AML-193 (cell line): ENCODE data around the gene PURA.
"Not testable (repeated sequence)": the region's sequence is repeated elsewhere in the genome, so short reads cannot be mapped to it uniquely, and the experiment has no call there.

Source experiments
- DNase-seq, 2 experiments: peaks; one replicate each; lab custom pipeline; 2025; lab: John Stamatoyannopoulos, UW

Gene PURA

GRCh38 chr5:140135127-140135526 lies 21.2 kb downstream of the PURA start:
- no peak for DNase-seq

- DNase-seq: no peak
Observed at GRCh38 chr5:140136624-140137023, 22.7 kb downstream of the PURA start.

GRCh38 chr5:140140435-140140834 lies 26.5 kb downstream of the PURA start:
- DNase-seq: no peak

- no peak for DNase-seq
Observed at GRCh38 chr5:140141241-140141640, 27.3 kb downstream of the PURA start.

- no peak for DNase-seq
Observed at GRCh38 chr5:140142246-140142645, 28.3 kb downstream of the PURA start.

- no peak for DNase-seq
Observed at GRCh38 chr5:140142856-140143255, 28.9 kb downstream of the PURA start.

- no peak for DNase-seq
Observed at GRCh38 chr5:140143521-140144258, 29.8 kb downstream of the PURA start.

- DNase-seq: no peak
Observed at GRCh38 chr5:140145256-140145655, 31.3 kb downstream of the PURA start.

GRCh38 chr5:140145818-140146522 lies 32.1 kb downstream of the PURA start:
- no peak for DNase-seq

- no peak for DNase-seq
Observed at GRCh38 chr5:140146523-140146842, 32.6 kb downstream of the PURA start.

GRCh38 chr5:140147460-140147859 lies 33.6 kb downstream of the PURA start:
- no peak for DNase-seq

GRCh38 chr5:140148508-140148907 lies 34.6 kb downstream of the PURA start:
- no peak for DNase-seq

GRCh38 chr5:140150201-140150600 lies 36.3 kb downstream of the PURA start:
- no peak for DNase-seq

GRCh38 chr5:140151144-140152021 lies 37.5 kb downstream of the PURA start:
- no peak for DNase-seq

GRCh38 chr5:140152022-140152999 lies 38.4 kb downstream of the PURA start:
- no peak for DNase-seq

GRCh38 chr5:140153255-140153654 lies 39.3 kb downstream of the PURA start:
- no peak for DNase-seq

- no peak for DNase-seq
Observed at GRCh38 chr5:140153905-140154304, 40.0 kb downstream of the PURA start.

GRCh38 chr5:140154710-140155381 lies 40.9 kb downstream of the PURA start:
- not testable (repeated sequence) for DNase-seq

- DNase-seq: peak; percentile 56 to 68
Observed at GRCh38 chr5:140157032-140157781, 43.3 kb downstream of the PURA start.
